ENCODE results near the gene WDR38. TPM values are rescaled to one million over a fixed set of nuclear protein-coding genes. Genes with fewer than 3 reads are reported as not detected.

Gene WDR38
- total and polyA plus RNA-seq, 2 of the 13 experiments (the other 11 are each of a cell fraction or from before 2014, with no cell fraction given): not detected

DNA sequence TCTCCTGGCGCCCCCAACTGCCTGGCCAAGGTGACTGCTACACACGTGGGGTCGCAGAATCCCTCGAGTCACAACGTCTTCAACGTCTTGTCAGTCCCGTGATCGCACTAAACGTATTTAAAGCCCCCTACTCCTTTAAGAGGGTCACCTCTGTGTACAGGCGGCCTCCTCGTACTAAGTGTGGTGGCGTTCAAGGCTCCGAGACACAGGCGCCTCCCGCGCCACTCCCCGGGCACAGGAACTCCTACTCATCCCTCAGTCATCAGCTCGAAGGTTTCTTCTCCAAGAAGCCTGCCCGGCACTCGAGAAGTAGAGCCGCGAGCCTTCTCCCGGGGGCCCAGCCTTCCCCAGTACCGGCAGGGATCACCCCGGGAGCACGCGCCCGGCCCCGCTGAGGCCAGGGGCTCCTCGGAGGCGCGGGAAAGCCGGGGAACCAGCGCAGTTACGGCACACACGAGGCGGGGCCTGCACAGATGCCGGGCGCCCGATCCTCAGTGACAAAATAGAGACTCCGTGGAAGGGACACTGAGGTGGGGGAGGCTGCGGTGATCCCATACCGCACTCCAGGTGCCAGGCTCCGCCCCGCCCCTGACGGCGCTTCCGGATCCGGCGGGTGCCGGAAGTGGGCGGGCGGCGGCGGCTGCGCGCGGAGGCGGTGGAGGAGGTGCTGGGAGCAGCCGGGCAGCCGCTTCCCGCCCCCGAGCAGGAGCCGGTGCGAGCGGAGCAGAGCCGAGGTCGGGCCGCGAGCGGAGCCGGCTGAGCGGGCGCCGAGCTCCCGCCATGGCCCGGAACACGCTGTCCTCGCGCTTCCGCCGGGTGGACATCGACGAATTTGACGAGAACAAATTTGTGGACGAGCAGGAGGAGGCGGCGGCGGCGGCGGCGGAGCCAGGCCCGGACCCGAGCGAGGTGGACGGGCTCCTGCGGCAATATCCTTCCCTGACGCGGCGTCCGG lies 15.5 kb downstream of the WDR38 start (continued):
- TF ChIP-seq REST (IDR thresholded peaks at IDR 0.05; ENCODE audit: borderline replicate concordance in 1 of 2, low read depth in 1 of 2, low read length in 2 of 2): peak in 1 of 2 experiments; percentile 42; a peak in 1 of 4 replicates
- no peak for TF ChIP-seq GPN1 (CRISPR knock-in tag; IDR thresholded peaks at IDR 0.05; ENCODE audit: borderline replicate concordance)
- TF ChIP-seq ZFP36L2 (CRISPR knock-in tag; IDR thresholded peaks at IDR 0.05): no peak
- TF ChIP-seq ZMYM4 (CRISPR knock-in tag; IDR thresholded peaks at IDR 0.05): peak; percentile 50
- no peak for TF ChIP-seq NFIB (CRISPR knock-in tag; IDR thresholded peaks at IDR 0.05; ENCODE audit: borderline replicate concordance)
- no peak for TF ChIP-seq ETS1 (CRISPR knock-in tag; IDR thresholded peaks at IDR 0.05)
- no peak for TF ChIP-seq CHCHD3 (CRISPR knock-in tag; IDR thresholded peaks at IDR 0.05)
- 0 out of 2 replicates have a peak, but pooled peaks have one; percentile 30 for TF ChIP-seq RFXANK (CRISPR knock-in tag; IDR thresholded peaks at IDR 0.05)
- TF ChIP-seq KDM3A (CRISPR knock-in tag; IDR thresholded peaks at IDR 0.05; ENCODE audit: low read depth): no peak
- no peak for TF ChIP-seq ZNF260 (CRISPR knock-in tag; IDR thresholded peaks at IDR 0.05; ENCODE audit: borderline replicate concordance, low read depth)
- TF ChIP-seq SALL1 (CRISPR knock-in tag; IDR thresholded peaks at IDR 0.05): peak; percentile 65; the same call in 1 of the 2 replicates
- TF ChIP-seq, protein P1, sequence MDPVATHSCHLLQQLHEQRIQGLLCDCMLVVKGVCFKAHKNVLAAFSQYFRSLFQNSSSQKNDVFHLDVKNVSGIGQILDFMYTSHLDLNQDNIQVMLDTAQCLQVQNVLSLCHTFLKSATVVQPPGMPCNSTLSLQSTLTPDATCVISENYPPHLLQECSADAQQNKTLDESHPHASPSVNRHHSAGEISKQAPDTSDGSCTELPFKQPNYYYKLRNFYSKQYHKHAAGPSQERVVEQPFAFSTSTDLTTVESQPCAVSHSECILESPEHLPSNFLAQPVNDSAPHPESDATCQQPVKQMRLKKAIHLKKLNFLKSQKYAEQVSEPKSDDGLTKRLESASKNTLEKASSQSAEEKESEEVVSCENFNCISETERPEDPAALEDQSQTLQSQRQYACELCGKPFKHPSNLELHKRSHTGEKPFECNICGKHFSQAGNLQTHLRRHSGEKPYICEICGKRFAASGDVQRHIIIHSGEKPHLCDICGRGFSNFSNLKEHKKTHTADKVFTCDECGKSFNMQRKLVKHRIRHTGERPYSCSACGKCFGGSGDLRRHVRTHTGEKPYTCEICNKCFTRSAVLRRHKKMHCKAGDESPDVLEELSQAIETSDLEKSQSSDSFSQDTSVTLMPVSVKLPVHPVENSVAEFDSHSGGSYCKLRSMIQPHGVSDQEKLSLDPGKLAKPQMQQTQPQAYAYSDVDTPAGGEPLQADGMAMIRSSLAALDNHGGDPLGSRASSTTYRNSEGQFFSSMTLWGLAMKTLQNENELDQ (CRISPR knock-in tag; IDR thresholded peaks at IDR 0.05; ENCODE audit: borderline replicate concordance): no peak
- no peak for TF ChIP-seq IKZF1 (IDR thresholded peaks at IDR 0.05)
- no peak; the same call in none of the 2 replicates for TF ChIP-seq ZSCAN31 (CRISPR knock-in tag; IDR thresholded peaks at IDR 0.05; ENCODE audit: low read depth)
- no peak for TF ChIP-seq MAF1 (CRISPR knock-in tag; IDR thresholded peaks at IDR 0.05; ENCODE audit: borderline replicate concordance)
- TF ChIP-seq GTF2F1 (IDR thresholded peaks at IDR 0.05; ENCODE audit: low read length): no peak
- TF ChIP-seq THAP11 (CRISPR knock-in tag; IDR thresholded peaks at IDR 0.05): peak; percentile 89
- TF ChIP-seq POLR2G (IDR thresholded peaks at IDR 0.05; ENCODE audit: low read depth, low read length): peak; percentile 95
- TF ChIP-seq ZC3H13 (CRISPR knock-in tag; IDR thresholded peaks at IDR 0.05): 0 out of 2 replicates have a peak, but pooled peaks have one; percentile 19
- TF ChIP-seq, protein P2, sequence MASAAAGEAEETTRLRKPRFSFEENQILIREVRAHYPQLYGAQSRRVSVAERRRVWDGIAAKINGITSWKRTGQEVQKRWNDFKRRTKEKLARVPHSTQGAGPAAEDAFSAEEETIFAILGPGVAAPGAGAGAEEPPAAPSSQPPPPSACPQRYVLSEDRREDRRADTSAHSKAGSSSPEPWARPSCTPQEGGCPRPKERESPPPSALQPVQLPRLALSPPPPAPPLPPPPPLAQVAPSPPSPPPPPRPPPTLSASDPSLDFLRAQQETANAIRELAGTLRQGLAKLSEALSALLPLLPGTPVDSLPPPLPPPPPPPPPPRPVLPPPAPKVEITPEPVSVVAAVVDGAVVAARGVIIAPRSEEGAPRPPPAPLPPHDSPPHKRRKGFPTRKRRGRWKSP (CRISPR knock-in tag; IDR thresholded peaks at IDR 0.05): no peak
- peak; percentile 67; the same call in 1 of the 2 replicates for TF ChIP-seq ZNF737 (CRISPR knock-in tag; IDR thresholded peaks at IDR 0.05; ENCODE audit: borderline replicate concordance)
